Measurements from ENCODE around the gene TMEM209.
"Not testable (repeated sequence)": the region's sequence is repeated elsewhere in the genome, so short reads cannot be mapped to it uniquely, and the experiment has no call there.

DNA sequence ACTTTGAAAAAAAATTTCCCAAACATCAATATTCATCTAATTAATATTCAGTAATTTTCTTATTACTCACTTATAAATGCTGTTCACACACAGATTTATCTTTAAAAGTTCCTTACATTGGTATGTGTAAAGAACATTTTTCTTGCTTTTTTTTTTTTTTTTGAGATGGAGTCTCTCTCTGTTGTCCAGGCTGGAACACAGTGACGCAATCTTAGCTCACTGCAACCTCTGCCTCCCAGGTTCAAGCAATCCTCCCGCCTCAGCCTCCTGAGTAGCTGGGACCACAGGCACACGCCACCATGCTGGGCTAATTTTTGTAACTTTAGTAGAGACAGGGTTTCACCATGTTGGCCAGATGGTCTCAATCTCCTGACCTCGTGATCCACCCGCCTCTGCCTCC lies 20.9 kb downstream of the TMEM209 start:
- not testable (repeated sequence) for TF ChIP-seq POLR2A, EP300 (IDR thresholded peaks at IDR 0.05)
- TF ChIP-seq, protein P1, sequence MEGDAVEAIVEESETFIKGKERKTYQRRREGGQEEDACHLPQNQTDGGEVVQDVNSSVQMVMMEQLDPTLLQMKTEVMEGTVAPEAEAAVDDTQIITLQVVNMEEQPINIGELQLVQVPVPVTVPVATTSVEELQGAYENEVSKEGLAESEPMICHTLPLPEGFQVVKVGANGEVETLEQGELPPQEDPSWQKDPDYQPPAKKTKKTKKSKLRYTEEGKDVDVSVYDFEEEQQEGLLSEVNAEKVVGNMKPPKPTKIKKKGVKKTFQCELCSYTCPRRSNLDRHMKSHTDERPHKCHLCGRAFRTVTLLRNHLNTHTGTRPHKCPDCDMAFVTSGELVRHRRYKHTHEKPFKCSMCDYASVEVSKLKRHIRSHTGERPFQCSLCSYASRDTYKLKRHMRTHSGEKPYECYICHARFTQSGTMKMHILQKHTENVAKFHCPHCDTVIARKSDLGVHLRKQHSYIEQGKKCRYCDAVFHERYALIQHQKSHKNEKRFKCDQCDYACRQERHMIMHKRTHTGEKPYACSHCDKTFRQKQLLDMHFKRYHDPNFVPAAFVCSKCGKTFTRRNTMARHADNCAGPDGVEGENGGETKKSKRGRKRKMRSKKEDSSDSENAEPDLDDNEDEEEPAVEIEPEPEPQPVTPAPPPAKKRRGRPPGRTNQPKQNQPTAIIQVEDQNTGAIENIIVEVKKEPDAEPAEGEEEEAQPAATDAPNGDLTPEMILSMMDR (IDR thresholded peaks at IDR 0.05), result not testable (repeated sequence)
